Muscle layer of colon (tissue), 2 donors: ENCODE data around the gene TLX3.
A peak's percentile ranks its signal among the peaks of the same experiment; 100 is the strongest.
"Not testable (repeated sequence)": the region's sequence is repeated elsewhere in the genome, so short reads cannot be mapped to it uniquely, and the experiment has no call there.

ENCODE experiments used
- H3K27ac ChIP-seq: one replicate; pipeline ENCODE4 v1.7.0; 2013; ENCODE audit warnings: low read depth, mild to moderate bottlenecking, low read length, moderate library complexity
- H3K27me3 ChIP-seq, 2 donors: one replicate each; pipeline ENCODE4 v1.7.0; 2013; ENCODE audit warnings: low read length in 2 of 2, mild to moderate bottlenecking in 2 of 2; ENCODE audit not compliant: insufficient read depth in 2 of 2, control insufficient read depth in 1 of 2
- H3K36me3 ChIP-seq: one replicate; pipeline ENCODE4 v1.7.0; 2013; ENCODE audit warnings: mild to moderate bottlenecking, low read length; ENCODE audit not compliant: insufficient read depth
- H3K4me1 ChIP-seq: one replicate; pipeline ENCODE4 v1.7.0; 2013; ENCODE audit warnings: mild to moderate bottlenecking, low read length; ENCODE audit not compliant: insufficient read depth
- H3K4me3 ChIP-seq, 2 donors: one replicate each; pipeline ENCODE4 v1.7.0; 2013; ENCODE audit warnings: low read length in 2 of 2, low read depth in 1 of 2, mild to moderate bottlenecking in 1 of 2, moderate library complexity in 1 of 2
- H3K9ac ChIP-seq: one replicate; pipeline ENCODE4 v1.7.0; 2013; ENCODE audit warnings: low read length
- H3K9me3 ChIP-seq: one replicate; pipeline ENCODE4 v1.7.0; 2013; ENCODE audit warnings: mild to moderate bottlenecking, low read length
- donor health status: abdominal sarcoma.
- donor health status: Adenocarcinoma of cecum.

The TLX3 gene

GRCh38 chr5:171336521-171337209 lies 27.6 kb downstream of the TLX3 start:
- Histone ChIP-seq H3K27me3 (peaks cover 0 to 9% of the 10 kb centered on the region in 2 donors), H3K4me1 (peaks cover 6% of the 10 kb centered on the region), H3K27ac (no peak overlapping the region), H3K36me3 (no peaks in the 10 kb centered on the region), H3K9me3 (no peaks in the 10 kb centered on the region), H3K9ac (peak overlapping the region; percentile 3), H3K4me3 (peak overlapping the region in 1 of 2 donors; percentile 61)

- H3K4me3 ChIP-seq, result peak overlapping the region in 1 of 2 donors; percentile 61
- H3K27ac ChIP-seq, result no peak overlapping the region
- H3K36me3 ChIP-seq, result no peaks in the 10 kb centered on the region
- peak overlapping the region; percentile 3 for H3K9ac ChIP-seq
- peaks cover 6% of the 10 kb centered on the region for H3K4me1 ChIP-seq
- no peaks in the 10 kb centered on the region for H3K9me3 ChIP-seq
- peaks cover 2 to 9% of the 10 kb centered on the region in 2 donors for H3K27me3 ChIP-seq
Measured at GRCh38 chr5:171337210-171337569, 28.1 kb downstream of the TLX3 start.

DNA sequence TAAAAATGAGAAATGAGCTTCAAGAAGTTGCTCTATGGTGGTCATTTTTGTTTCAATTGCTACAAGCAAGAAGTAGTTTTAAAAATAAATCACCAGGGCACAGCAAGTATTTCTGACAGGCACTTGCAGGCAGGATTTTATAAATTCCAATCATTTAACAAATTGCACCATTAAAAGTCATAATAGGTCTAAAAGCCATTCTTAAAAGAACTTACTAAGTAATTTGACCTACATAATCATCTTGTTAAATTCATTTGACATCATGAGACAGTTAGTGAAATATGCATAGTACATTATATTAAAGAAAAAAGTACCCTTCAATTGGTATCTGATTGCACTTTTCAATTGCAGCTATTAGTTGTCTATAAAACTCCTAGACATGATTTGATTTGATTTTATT lies 31.0 kb downstream of the TLX3 start:
- no peak overlapping the region for H3K4me3 ChIP-seq
- peaks cover 6% of the 10 kb centered on the region for H3K4me1 ChIP-seq
- H3K27ac ChIP-seq, result no peak overlapping the region
- H3K36me3 ChIP-seq, result no peaks in the 10 kb centered on the region
- H3K27me3 ChIP-seq, result peaks cover 3 to 9% of the 10 kb centered on the region in 2 donors
- H3K9ac ChIP-seq, result no peak overlapping the region
- no peaks in the 10 kb centered on the region for H3K9me3 ChIP-seq

- Histone ChIP-seq H3K9ac (no peak overlapping the region), H3K27me3 (peaks cover 3 to 5% of the 10 kb centered on the region in 2 donors), H3K36me3 (no peaks in the 10 kb centered on the region), H3K9me3 (no peaks in the 10 kb centered on the region), H3K27ac (no peak overlapping the region), H3K4me1 (peaks cover 6% of the 10 kb centered on the region), H3K4me3 (no peak overlapping the region)
Measured at GRCh38 chr5:171340491-171340890, 31.4 kb downstream of the TLX3 start.

- Histone ChIP-seq H3K27me3 (peaks cover 0 to 3% of the 10 kb centered on the region in 2 donors), H3K4me1 (no peaks in the 10 kb centered on the region), H3K36me3 (no peaks in the 10 kb centered on the region), H3K27ac (no peak overlapping the region), H3K9me3 (no peaks in the 10 kb centered on the region), H3K9ac (no peak overlapping the region), H3K4me3 (no peak overlapping the region)
Measured at GRCh38 chr5:171342362-171343111, 33.5 kb downstream of the TLX3 start.

DNA sequence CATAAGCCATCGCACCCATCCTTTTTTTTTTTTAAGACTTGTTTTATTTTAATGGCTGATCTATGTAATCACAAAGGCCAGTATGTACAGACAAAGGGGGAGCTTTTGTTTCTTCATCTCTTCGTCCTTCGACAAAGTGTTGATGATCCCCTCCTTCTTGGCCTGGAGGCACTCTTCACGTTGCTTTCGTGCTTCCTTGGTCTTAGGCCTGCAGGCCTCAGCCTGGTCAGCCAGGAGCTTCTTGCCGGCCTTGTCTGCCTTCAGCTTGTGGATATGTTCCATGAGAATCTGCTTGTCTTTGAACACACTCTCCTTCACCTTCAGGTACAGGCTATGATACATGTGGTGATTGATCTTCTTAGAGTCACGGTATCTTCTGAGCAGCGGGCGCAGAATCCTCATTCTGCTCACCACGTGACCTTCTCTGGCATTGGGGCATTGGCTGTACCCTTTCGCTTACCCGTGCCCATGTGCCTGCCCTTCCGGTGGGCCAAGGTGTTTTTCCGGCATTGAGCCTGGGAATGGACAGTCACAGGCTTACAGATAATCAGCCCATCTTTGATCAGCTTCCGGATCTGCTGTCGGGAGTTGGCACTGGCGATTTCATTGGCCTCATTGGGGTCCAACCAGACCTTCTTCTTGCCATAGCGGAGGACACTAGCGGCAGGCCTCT lies 36.0 kb downstream of the TLX3 start:
- H3K9me3 ChIP-seq, result no peaks in the 10 kb centered on the region
- no peaks in the 10 kb centered on the region for H3K4me1 ChIP-seq
- peaks cover 0 to 3% of the 10 kb centered on the region in 2 donors for H3K27me3 ChIP-seq
- no peak overlapping the region for H3K27ac ChIP-seq
- no peaks in the 10 kb centered on the region for H3K36me3 ChIP-seq
- no peak overlapping the region for H3K4me3 ChIP-seq
- H3K9ac ChIP-seq, result no peak overlapping the region

- Histone ChIP-seq H3K9ac (no peak overlapping the region), H3K36me3 (no peaks in the 10 kb centered on the region), H3K4me3 (no peak overlapping the region), H3K27ac (no peak overlapping the region), H3K4me1 (no peaks in the 10 kb centered on the region), H3K9me3 (no peaks in the 10 kb centered on the region), H3K27me3 (no peaks in the 10 kb centered on the region)
Measured at GRCh38 chr5:171351536-171352073, 42.6 kb downstream of the TLX3 start.

DNA sequence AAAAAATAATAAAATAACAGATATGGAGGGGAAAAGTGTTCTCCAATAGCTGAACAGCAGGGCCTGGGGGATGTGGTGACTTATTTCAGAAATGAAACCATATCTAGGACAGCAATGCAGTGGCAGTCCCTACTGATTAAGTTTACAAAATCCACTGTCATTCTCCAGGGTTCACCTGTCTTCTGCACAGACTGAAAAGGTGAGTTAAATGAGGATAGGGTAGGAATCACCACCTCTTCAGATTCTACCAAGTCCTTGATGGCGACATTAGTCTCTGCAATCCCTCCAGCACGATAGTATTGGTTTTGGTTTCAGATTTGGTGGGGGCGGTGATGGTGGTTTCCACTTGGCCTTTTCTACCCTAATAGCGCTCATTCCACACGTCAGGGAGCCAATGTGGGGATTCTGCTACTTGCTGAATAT lies 46.3 kb downstream of the TLX3 start:
- no peak overlapping the region for H3K9ac ChIP-seq
- H3K4me1 ChIP-seq, result no peaks in the 10 kb centered on the region
- no peaks in the 10 kb centered on the region for H3K36me3 ChIP-seq
- no peaks in the 10 kb centered on the region for H3K27me3 ChIP-seq
- no peaks in the 10 kb centered on the region for H3K9me3 ChIP-seq
- H3K4me3 ChIP-seq, result no peak overlapping the region
- H3K27ac ChIP-seq, result no peak overlapping the region

DNA sequence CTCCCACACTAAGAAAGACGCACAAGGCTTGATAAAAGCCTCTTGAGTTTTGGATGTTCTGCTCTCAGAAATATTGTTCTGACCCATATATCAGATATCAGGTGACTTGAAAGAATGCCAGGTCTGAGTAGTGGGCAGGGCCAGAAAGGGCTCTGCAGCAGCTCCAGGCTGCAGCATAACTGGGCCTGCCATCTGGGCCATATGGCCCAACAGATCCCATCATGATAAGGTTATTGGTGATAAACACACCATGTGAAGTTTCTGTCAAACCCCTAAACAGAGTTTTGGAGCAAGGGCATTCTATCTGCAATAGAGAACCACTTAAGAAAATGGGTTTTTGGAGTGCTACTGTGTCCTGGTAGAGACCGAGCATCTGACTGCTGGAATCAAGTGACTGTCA lies 48.8 kb downstream of the TLX3 start:
- H3K9me3 ChIP-seq, result no peaks in the 10 kb centered on the region
- H3K36me3 ChIP-seq, result no peaks in the 10 kb centered on the region
- no peaks in the 10 kb centered on the region for H3K27me3 ChIP-seq
- no peak overlapping the region for H3K9ac ChIP-seq
- no peak overlapping the region for H3K4me3 ChIP-seq
- H3K27ac ChIP-seq, result no peak overlapping the region
- H3K4me1 ChIP-seq, result no peaks in the 10 kb centered on the region

- H3K27me3 ChIP-seq, H3K4me1 ChIP-seq, H3K4me3 ChIP-seq, H3K9me3 ChIP-seq, H3K36me3 ChIP-seq, H3K9ac ChIP-seq, H3K27ac ChIP-seq: not testable (repeated sequence)
Measured at GRCh38 chr5:171361151-171361550, 52.1 kb downstream of the TLX3 start.
